DOHH2 (cell line): Measurements from ENCODE around the gene MAL.

Experiments
- H3F3A ChIP-seq: fragments of 200-600 bp; sonication (generic), shearing (Covaris generic); 2 replicates; pipeline ENCODE4 v1.6.0; 2016; ENCODE audit warnings: antibody characterized with exemption, mild to moderate bottlenecking; ENCODE audit not compliant: control insufficient read depth, insufficient read depth
- H3K27ac ChIP-seq: fragments of 200-600 bp; sonication (generic); 2 replicates; pipeline ENCODE4 v1.5.1; 2014; ENCODE audit warnings: low read depth, mild to moderate bottlenecking, low read length, moderate library complexity
- H3K27me3 ChIP-seq: fragments of 200-600 bp; sonication (generic); 2 replicates; pipeline ENCODE4 v1.6.1; 2014; ENCODE audit warnings: mild to moderate bottlenecking, low read length, mixed read lengths; ENCODE audit not compliant: control insufficient read depth
- H3K36me3 ChIP-seq: fragments of 200-600 bp; sonication (generic); 2 replicates; pipeline ENCODE4 v1.6.1; 2014; ENCODE audit warnings: mild to moderate bottlenecking, low read length, moderate library complexity, mixed read lengths; ENCODE audit not compliant: control insufficient read depth
- H3K4me1 ChIP-seq: fragments of 200-600 bp; sonication (generic); 2 replicates; pipeline ENCODE4 v1.6.1; 2014; ENCODE audit warnings: mild to moderate bottlenecking, low read length, mixed read lengths; ENCODE audit not compliant: control insufficient read depth
- H3K4me2 ChIP-seq: fragments of 200-600 bp; sonication (generic); 2 replicates; pipeline ENCODE4 v1.6.0; 2014; ENCODE audit warnings: mild to moderate bottlenecking, low read length, moderate library complexity
- H3K4me3 ChIP-seq: fragments of 200-600 bp; sonication (generic); 2 replicates; pipeline ENCODE4 v1.5.1; 2014; ENCODE audit warnings: mild to moderate bottlenecking, low read length, mixed read lengths
- H3K79me2 ChIP-seq: fragments of 200-600 bp; sonication (generic); 2 replicates; pipeline ENCODE4 v1.6.1; 2014; ENCODE audit warnings: mild to moderate bottlenecking, low read length, mixed read lengths; ENCODE audit not compliant: control insufficient read depth
- H3K9me2 ChIP-seq: fragments of 200-600 bp; sonication (generic); replicated peaks from 2 replicates; pipeline ENCODE4 v1.6.1; 2014; ENCODE audit warnings: mild to moderate bottlenecking, low read length, mixed read lengths; ENCODE audit not compliant: control insufficient read depth
- H3K9me3 ChIP-seq: fragments of 200-600 bp; sonication (generic); 2 replicates; pipeline ENCODE4 v1.6.1; 2014; ENCODE audit warnings: antibody characterized with exemption, low read length, mixed read lengths; ENCODE audit not compliant: control insufficient read depth, insufficient read depth
- H4K20me1 ChIP-seq: fragments of 200-600 bp; sonication (generic); 2 replicates; pipeline ENCODE4 v1.6.0; 2014; ENCODE audit warnings: low read depth, mild to moderate bottlenecking, antibody characterized with exemption, low read length, moderate library complexity; ENCODE audit not compliant: control insufficient read depth, insufficient read depth
- CTCF ChIP-seq: fragments of 200-600 bp; sonication (generic); IDR thresholded peaks from one replicate; pipeline ENCODE4 v1.5.1; 2014; ENCODE audit warnings: antibody characterized with exemption, mild to moderate bottlenecking, low read depth, low read length; ENCODE audit not compliant: poor library complexity, severe bottlenecking
- EZH2phosphoT487 ChIP-seq: fragments of 200-600 bp; sonication (generic); IDR thresholded peaks from 2 replicates; pipeline ENCODE4 v1.6.1; 2017; ENCODE audit warnings: borderline replicate concordance, mild to moderate bottlenecking, antibody characterized with exemption, low read length, moderate library complexity, mixed read lengths

The MAL gene

GRCh38 chr2:95041060-95041823, 15.7 kb downstream of the MAL start:
- Histone ChIP-seq H3K4me3 (no peak overlapping the region), H3K36me3 (no peaks in the 10 kb centered on the region), H3K4me2 (no peak overlapping the region), H3F3A (no peaks in the 10 kb centered on the region), H4K20me1 (no peaks in the 10 kb centered on the region), H3K9me3 (no peaks in the 10 kb centered on the region; the same call in 1 of the 2 replicates), H3K27ac (no peak overlapping the region), H3K4me1 (no peaks in the 10 kb centered on the region), H3K27me3 (peaks cover 27% of the 10 kb centered on the region), H3K9me2 (no peaks in the 10 kb centered on the region), H3K79me2 (no peaks in the 10 kb centered on the region)
- TF ChIP-seq EZH2phosphoT487 (no peak), CTCF (no peak)

GRCh38 chr2:95041824-95042442, 16.4 kb downstream of the MAL start:
- Histone ChIP-seq H3K4me1 (no peaks in the 10 kb centered on the region), H3K36me3 (no peaks in the 10 kb centered on the region), H3K27ac (no peak overlapping the region), H3F3A (no peaks in the 10 kb centered on the region), H4K20me1 (no peaks in the 10 kb centered on the region), H3K79me2 (no peaks in the 10 kb centered on the region), H3K9me3 (no peaks in the 10 kb centered on the region; the same call in 1 of the 2 replicates), H3K4me3 (no peak overlapping the region), H3K9me2 (no peaks in the 10 kb centered on the region), H3K27me3 (peaks cover 27% of the 10 kb centered on the region), H3K4me2 (no peak overlapping the region)
- TF ChIP-seq EZH2phosphoT487 = no peak
- TF ChIP-seq CTCF = no peak

- H4K20me1 ChIP-seq = no peaks in the 10 kb centered on the region
- H3K4me3 ChIP-seq = no peak overlapping the region
- no peaks in the 10 kb centered on the region for H3F3A ChIP-seq
- no peaks in the 10 kb centered on the region; the same call in 1 of the 2 replicates for H3K9me3 ChIP-seq
- H3K4me1 ChIP-seq = no peaks in the 10 kb centered on the region
- no peaks in the 10 kb centered on the region for H3K9me2 ChIP-seq
- no peak overlapping the region for H3K27ac ChIP-seq
- peaks cover 27% of the 10 kb centered on the region for H3K27me3 ChIP-seq
- H3K79me2 ChIP-seq = no peaks in the 10 kb centered on the region
- H3K36me3 ChIP-seq = no peaks in the 10 kb centered on the region
- no peak overlapping the region for H3K4me2 ChIP-seq
- no peak for TF ChIP-seq CTCF
- no peak for TF ChIP-seq EZH2phosphoT487
Measured at GRCh38 chr2:95042472-95043271, 17.2 kb downstream of the MAL start.
